Measurements from ENCODE around the gene ORC1.

DNA sequence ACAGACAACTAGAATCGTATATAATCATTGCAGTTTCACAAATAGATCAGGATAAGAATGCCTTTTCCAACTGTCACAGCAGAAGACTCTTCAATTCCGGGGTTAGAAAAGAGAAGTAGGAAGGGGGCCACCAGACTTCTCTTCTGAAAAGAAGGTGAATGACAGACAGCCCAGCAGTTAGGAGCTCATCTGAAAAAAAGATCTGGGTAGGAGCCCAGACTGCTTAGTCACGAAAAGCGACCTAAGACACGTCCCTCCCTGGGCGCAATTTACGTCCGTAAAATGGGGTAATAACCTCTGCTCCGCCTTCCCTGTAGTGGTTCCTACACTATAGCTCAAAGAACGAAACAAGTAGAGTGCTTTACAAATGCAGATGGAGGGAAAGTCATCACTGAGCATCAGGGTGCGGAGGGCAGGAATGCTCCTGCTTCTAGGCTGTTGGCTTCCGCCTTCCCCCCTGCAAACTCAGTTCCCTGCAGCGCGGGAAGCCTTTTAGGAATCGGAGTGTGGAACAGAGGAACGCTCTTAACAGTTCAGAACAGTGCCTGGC is 582 bp downstream of the ORC1 start:
- TF ChIP-seq ELF1 (IDR thresholded peaks at IDR 0.05; ENCODE audit: borderline replicate concordance, low read depth): no peak
- no peak for TF ChIP-seq EGR1 (IDR thresholded peaks at IDR 0.05; ENCODE audit: low read depth)
- TF ChIP-seq, protein P1, sequence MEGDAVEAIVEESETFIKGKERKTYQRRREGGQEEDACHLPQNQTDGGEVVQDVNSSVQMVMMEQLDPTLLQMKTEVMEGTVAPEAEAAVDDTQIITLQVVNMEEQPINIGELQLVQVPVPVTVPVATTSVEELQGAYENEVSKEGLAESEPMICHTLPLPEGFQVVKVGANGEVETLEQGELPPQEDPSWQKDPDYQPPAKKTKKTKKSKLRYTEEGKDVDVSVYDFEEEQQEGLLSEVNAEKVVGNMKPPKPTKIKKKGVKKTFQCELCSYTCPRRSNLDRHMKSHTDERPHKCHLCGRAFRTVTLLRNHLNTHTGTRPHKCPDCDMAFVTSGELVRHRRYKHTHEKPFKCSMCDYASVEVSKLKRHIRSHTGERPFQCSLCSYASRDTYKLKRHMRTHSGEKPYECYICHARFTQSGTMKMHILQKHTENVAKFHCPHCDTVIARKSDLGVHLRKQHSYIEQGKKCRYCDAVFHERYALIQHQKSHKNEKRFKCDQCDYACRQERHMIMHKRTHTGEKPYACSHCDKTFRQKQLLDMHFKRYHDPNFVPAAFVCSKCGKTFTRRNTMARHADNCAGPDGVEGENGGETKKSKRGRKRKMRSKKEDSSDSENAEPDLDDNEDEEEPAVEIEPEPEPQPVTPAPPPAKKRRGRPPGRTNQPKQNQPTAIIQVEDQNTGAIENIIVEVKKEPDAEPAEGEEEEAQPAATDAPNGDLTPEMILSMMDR (IDR thresholded peaks at IDR 0.05 in 2 of 3, conservative IDR thresholded peaks at IDR 0.05 in 1 of 3; ENCODE audit: borderline replicate concordance in 1 of 3, insufficient read depth in 1 of 3, low read depth in 2 of 3, low read length in 2 of 3): no peak
- TF ChIP-seq POLR2AphosphoS5 (IDR thresholded peaks at IDR 0.05; ENCODE audit: low read depth, low read length): no peak
- TF ChIP-seq SIN3A (IDR thresholded peaks at IDR 0.05; ENCODE audit: low read depth): no peak
- no peak for TF ChIP-seq YY1 (IDR thresholded peaks at IDR 0.05; ENCODE audit: extremely low read depth, insufficient replicate concordance, low read depth, low read length)
- TF ChIP-seq, protein P2, sequence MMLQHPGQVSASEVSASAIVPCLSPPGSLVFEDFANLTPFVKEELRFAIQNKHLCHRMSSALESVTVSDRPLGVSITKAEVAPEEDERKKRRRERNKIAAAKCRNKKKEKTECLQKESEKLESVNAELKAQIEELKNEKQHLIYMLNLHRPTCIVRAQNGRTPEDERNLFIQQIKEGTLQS (IDR thresholded peaks at IDR 0.05): no peak
- no peak for TF ChIP-seq EZH2 (IDR thresholded peaks at IDR 0.05)
- no peak for TF ChIP-seq ZNF274 (IDR thresholded peaks at IDR 0.05; ENCODE audit: low read depth, low read length)
- TF ChIP-seq MAX (IDR thresholded peaks at IDR 0.05): no peak
- no peak for TF ChIP-seq POLR2A (IDR thresholded peaks at IDR 0.05; ENCODE audit: borderline replicate concordance, extremely low read depth, insufficient read depth, insufficient read length)
- TF ChIP-seq FOSL1 (IDR thresholded peaks at IDR 0.05; ENCODE audit: low read depth): no peak
- no peak for TF ChIP-seq JUND (IDR thresholded peaks at IDR 0.05)
- no peak for TF ChIP-seq TCF7L2 (IDR thresholded peaks at IDR 0.05; ENCODE audit: borderline replicate concordance, extremely low read depth, insufficient read depth, insufficient read length)

Measured in HCT116 (cell line).